ENCODE measurements around the gene SYCE3. TPM values are rescaled to one million over a fixed set of nuclear protein-coding genes. Genes with fewer than 3 reads are reported as not detected.

The SYCE3 gene
- total and polyA plus RNA-seq, 2 donors (not counting 3 experiments of a cell fraction or from before 2014, with no cell fraction given), result not detected

- BruUV-seq (replicated peaks), result no TSS peak
- intact Hi-C loops (cut with micrococcal nuclease), result no loop called here
- H3K79me2 ChIP-seq (ENCODE audit: control insufficient read depth, insufficient read depth, low read length), result peaks cover 11% of the 10 kb centered on the region
- FAIRE-seq (no peak), DNase-seq (ENCODE audit: low read depth, low spot score) (no peak)
- TF ChIP-seq MYC (IDR thresholded peaks at IDR 0.05; ENCODE audit: low read depth, low read length) (no peak), CTCF (IDR thresholded peaks at IDR 0.05; ENCODE audit: extremely low read depth in 1 of 2, insufficient read depth in 1 of 2, low read depth in 1 of 2, low read length in 2 of 2) (no peak), MAX (IDR thresholded peaks at IDR 0.05; ENCODE audit: insufficient read depth, insufficient read length) (no peak), FOS (IDR thresholded peaks at IDR 0.05; ENCODE audit: borderline replicate concordance, insufficient read depth, low read length) (no peak), EZH2 (IDR thresholded peaks at IDR 0.05; ENCODE audit: borderline replicate concordance, low read depth, low read length, severe bottlenecking) (no peak), GATA2 (IDR thresholded peaks at IDR 0.05; ENCODE audit: insufficient read depth, insufficient read length, low read depth, low read length) (no peak), JUN (IDR thresholded peaks at IDR 0.05; ENCODE audit: borderline replicate concordance, insufficient read depth, insufficient read length, low read depth) (no peak), POLR2A (IDR thresholded peaks at IDR 0.05; ENCODE audit: low read depth, low read length) (no peak), POLR2AphosphoS5 (IDR thresholded peaks at IDR 0.05; ENCODE audit: insufficient read depth, low read depth, low read length) (no peak)
- CTCF ChIA-PET, result no interaction called here
- no peak overlapping the region for H3K4me3 ChIP-seq (replicated peaks in 1 of 3; ENCODE audit: insufficient read depth in 1 of 3, low read depth in 1 of 3, low read length in 3 of 3)
- H3K27ac ChIP-seq (ENCODE audit: insufficient read depth, low read depth, low read length), result no peak overlapping the region
- H3K4me2 ChIP-seq (ENCODE audit: insufficient read depth, low read length), result no peak overlapping the region
- POLR2A ChIA-PET, result no interaction called here
- no peaks in the 10 kb centered on the region for H3K9me3 ChIP-seq (replicated peaks; ENCODE audit: control insufficient read depth, insufficient read depth, low read length)
- no peaks in the 10 kb centered on the region for H3K9me1 ChIP-seq (replicated peaks; ENCODE audit: control insufficient read depth, extremely low read depth, insufficient read depth, low read length)
- H3K9ac ChIP-seq (replicated peaks; ENCODE audit: extremely low read depth, insufficient read depth, low read length), result no peak overlapping the region
- H4K20me1 ChIP-seq (replicated peaks; ENCODE audit: control insufficient read depth, extremely low read depth, insufficient read depth, low read length), result no peaks in the 10 kb centered on the region
- H3K27me3 ChIP-seq (ENCODE audit: control insufficient read depth in 2 of 2, insufficient read depth in 2 of 2, low read length in 2 of 2), result no peaks in the 10 kb centered on the region
- peaks cover 6 to 22% of the 10 kb centered on the region in 2 experiments for H3K36me3 ChIP-seq (ENCODE audit: control insufficient read depth in 2 of 2, extremely low read depth in 1 of 2, insufficient read depth in 2 of 2, low read length in 2 of 2)
- dilution Hi-C loops (cut with MboI; ENCODE audit: extremely low pct_ligation_motif_present, low sequenced_read_pairs), result no loop called here
- H3K4me1 ChIP-seq (ENCODE audit: control insufficient read depth, extremely low read depth, insufficient read depth, low read length), result peaks cover 6% of the 10 kb centered on the region
- no peak overlapping the region for H2AFZ ChIP-seq (ENCODE audit: low read depth, low read length)
These were observed 60.6 kb downstream of the SYCE3 start for GRCh38 chr22:50502096-50502495.

Other genes with a start within 250 kb of the SYCE3 start
- 2.9 and 5.9 TPM in 2 replicates for gene DENND6B, start 235.9 kb downstream of the SYCE3 start, total RNA-seq
- gene DENND6B, start 235.9 kb downstream of the SYCE3 start, polyA plus RNA-seq, result 4.1 and 6.5 TPM in 2 replicates
- 46.4 and 54.6 TPM in 2 replicates for gene PPP6R2, start 219.6 kb downstream of the SYCE3 start, total RNA-seq
- gene PPP6R2, start 219.6 kb downstream of the SYCE3 start, polyA plus RNA-seq, result 38.6 and 41.2 TPM in 2 replicates
- gene SBF1, start 87.9 kb downstream of the SYCE3 start, total RNA-seq, result 67.2 and 68.6 TPM in 2 replicates
- 36.3 and 40.0 TPM in 2 replicates for gene SBF1, start 87.9 kb downstream of the SYCE3 start, polyA plus RNA-seq
- gene ADM2, start 81.4 kb downstream of the SYCE3 start, total RNA-seq, result 0.69 and 1.5 TPM in 2 replicates
- gene ADM2, start 81.4 kb downstream of the SYCE3 start, polyA plus RNA-seq, result 0.28 and 0.43 TPM in 2 replicates
- not detected in 2 replicates for gene MIOX, start 76.1 kb downstream of the SYCE3 start, total RNA-seq
- gene MIOX, start 76.1 kb downstream of the SYCE3 start, polyA plus RNA-seq, result not detected in 2 replicates
- gene LMF2, start 55.2 kb downstream of the SYCE3 start, total RNA-seq, result 89.7 and 94.8 TPM in 2 replicates
- gene LMF2, start 55.2 kb downstream of the SYCE3 start, polyA plus RNA-seq, result 112 and 190 TPM in 2 replicates
- gene NCAPH2, start 54.7 kb downstream of the SYCE3 start, total RNA-seq, result 42.4 and 43.1 TPM in 2 replicates
- gene NCAPH2, start 54.7 kb downstream of the SYCE3 start, polyA plus RNA-seq, result 34.8 and 43.2 TPM in 2 replicates
- 3.2 and 3.7 TPM in 2 replicates for gene SCO2, start 37.3 kb downstream of the SYCE3 start, total RNA-seq
- gene SCO2, start 37.3 kb downstream of the SYCE3 start, polyA plus RNA-seq, result 3.1 and 3.5 TPM in 2 replicates
- gene TYMP, start 32.9 kb downstream of the SYCE3 start, total RNA-seq, result 2.1 and 2.4 TPM in 2 replicates
- gene TYMP, start 32.9 kb downstream of the SYCE3 start, polyA plus RNA-seq, result 2.0 and 2.9 TPM in 2 replicates
- gene KLHDC7B, start 17.0 kb downstream of the SYCE3 start, total RNA-seq, result not detected in 2 replicates
- not detected in 2 replicates for gene KLHDC7B, start 17.0 kb downstream of the SYCE3 start, polyA plus RNA-seq
- gene CPT1B, start 15.5 kb upstream of the SYCE3 start, total RNA-seq, result 3.6 and 7.1 TPM in 2 replicates
- 7.0 and 7.1 TPM in 2 replicates for gene CPT1B, start 15.5 kb upstream of the SYCE3 start, polyA plus RNA-seq
- gene CHKB, start 19.9 kb upstream of the SYCE3 start, total RNA-seq, result 57.7 and 62.4 TPM in 2 replicates
- 67.5 and 70.6 TPM in 2 replicates for gene CHKB, start 19.9 kb upstream of the SYCE3 start, polyA plus RNA-seq
- 0.31 and 0.37 TPM in 2 replicates for gene MAPK8IP2, start 37.9 kb upstream of the SYCE3 start, total RNA-seq
- 0.18 and 0.21 TPM in 2 replicates for gene MAPK8IP2, start 37.9 kb upstream of the SYCE3 start, polyA plus RNA-seq
- 19.3 and 22.3 TPM in 2 replicates for gene ARSA, start 65.2 kb upstream of the SYCE3 start, total RNA-seq
- 33.6 and 47.7 TPM in 2 replicates for gene ARSA, start 65.2 kb upstream of the SYCE3 start, polyA plus RNA-seq
- 137 and 158 TPM in 2 replicates for gene SHANK3, start 109.9 kb upstream of the SYCE3 start, total RNA-seq
- gene SHANK3, start 109.9 kb upstream of the SYCE3 start, polyA plus RNA-seq, result 26.1 and 29.7 TPM in 2 replicates
- gene ACR, start 175.3 kb upstream of the SYCE3 start, total RNA-seq, result 4.1 and 4.9 TPM in 2 replicates
- 0.43 and 0.91 TPM in 2 replicates for gene ACR, start 175.3 kb upstream of the SYCE3 start, polyA plus RNA-seq
- gene RABL2B, start 220.7 kb upstream of the SYCE3 start, total RNA-seq, result 24.3 and 26.7 TPM in 2 replicates
- gene RABL2B, start 220.7 kb upstream of the SYCE3 start, polyA plus RNA-seq, result 39.8 and 41.8 TPM in 2 replicates